ENCODE data around the gene PSMA3.

DNA sequence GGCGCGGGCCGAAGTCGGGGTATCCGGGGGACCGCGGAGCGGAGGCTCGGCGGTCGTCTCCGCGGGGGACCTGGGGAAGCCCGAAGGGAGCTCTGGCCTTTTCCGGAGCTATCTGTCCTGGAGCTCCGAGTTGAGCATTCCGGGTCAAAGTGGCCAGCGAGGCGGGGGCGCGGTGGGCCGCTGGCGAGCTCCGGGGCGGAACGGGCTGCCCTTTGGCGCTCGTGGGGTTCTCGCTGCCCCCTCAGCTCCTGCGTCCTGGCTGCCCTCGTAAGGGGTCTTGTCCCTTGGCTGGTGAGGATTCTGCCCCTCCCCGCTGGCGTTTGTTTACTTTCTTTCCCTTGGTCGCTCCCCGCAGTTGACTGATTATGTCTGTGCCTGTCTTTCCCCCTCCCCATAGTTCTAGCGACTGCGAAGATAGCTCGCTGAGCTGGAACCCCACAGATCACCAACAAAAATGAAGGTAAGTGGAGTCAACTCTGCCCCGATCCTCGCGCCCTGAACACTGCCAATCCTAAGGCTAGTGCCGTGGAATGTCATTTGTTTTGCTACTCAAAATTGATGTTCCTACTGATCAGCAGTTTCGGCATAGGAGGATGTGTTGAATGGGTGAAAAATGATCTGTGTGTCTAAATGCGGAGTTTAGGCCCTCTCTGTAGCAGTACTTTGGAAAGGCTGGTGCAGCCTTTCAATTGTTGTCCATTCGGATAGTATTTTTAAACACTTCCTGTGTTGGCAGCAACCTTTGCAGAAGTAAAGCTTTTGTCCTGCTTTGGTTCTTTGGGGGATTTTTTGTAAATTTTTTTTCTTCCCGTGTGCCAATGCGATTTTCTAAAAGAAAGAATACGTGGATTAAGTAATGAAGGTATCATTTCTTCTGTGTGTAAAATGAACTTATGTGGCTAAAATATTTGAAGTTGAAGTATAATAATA is 55.0 kb downstream of the PSMA3 start:
- TF ChIP-seq TAF1 (IDR thresholded peaks at IDR 0.05; ENCODE audit: borderline replicate concordance, low read depth, low read length) (no peak), POLR2AphosphoS5 (IDR thresholded peaks at IDR 0.05; ENCODE audit: low read depth, low read length) (no peak), POLR2A (IDR thresholded peaks at IDR 0.05; ENCODE audit: low read depth, low read length) (no peak)
